ENCODE measurements around the gene ZNF581. TPM values are rescaled to one million over a fixed set of nuclear protein-coding genes. Genes with fewer than 3 reads are reported as not detected.

ZNF581 gene
- total RNA-seq, 2 donors from 2014 or later = 47.2 to 48.7 TPM

- H3K4me3 ChIP-seq (ENCODE audit: low read length) = peak overlapping the region; percentile 87
- no peak for TF ChIP-seq CTCF (conservative IDR thresholded peaks at IDR 0.05)
These were observed 39.7 kb upstream of the ZNF581 start for GRCh38 chr19:55603581-55604292.

GRCh38 chr19:55605207-55605636 lies 38.2 kb upstream of the ZNF581 start:
- peak overlapping the region; percentile 96 for H3K27ac Mint-ChIP-seq
- H3K4me1 Mint-ChIP-seq = peaks cover 14% of the 10 kb centered on the region
- Histone ChIP-seq H3K4me1 (ENCODE audit: control insufficient read depth, insufficient read depth, low read length) (peaks cover 4% of the 10 kb centered on the region), H3K27me3 (ENCODE audit: control insufficient read depth, insufficient read depth, low read length, poor library complexity, severe bottlenecking) (no peaks in the 10 kb centered on the region), H3K36me3 (ENCODE audit: control insufficient read depth, insufficient read depth, low read length) (peaks cover 21% of the 10 kb centered on the region), H3K9ac (ENCODE audit: extremely low read depth, low read length, poor library complexity, severe bottlenecking) (no peak overlapping the region), H3K4me3 (ENCODE audit: low read length) (peak overlapping the region; percentile 92), H3K9me3 (ENCODE audit: control insufficient read depth, low read length) (no peaks in the 10 kb centered on the region), H3K27ac (ENCODE audit: low read depth, low read length) (peak overlapping the region; percentile 96)
- peak overlapping the region; percentile 91 for H3K4me3 Mint-ChIP-seq
- peaks cover 30% of the 10 kb centered on the region for H3K36me3 Mint-ChIP-seq (ENCODE audit: low read depth)
- WGBS, 2 experiments (ENCODE audit: insufficient coverage in 1 of 2, insufficient read length in 1 of 2) = 0 to 1% methylated on average over 14 to 43 of the region's 43 CpGs
- H3K27me3 Mint-ChIP-seq (ENCODE audit: insufficient read depth) = no peaks in the 10 kb centered on the region
- no peak for TF ChIP-seq CTCF (conservative IDR thresholded peaks at IDR 0.05)
- peak; percentile 99 for DNase-seq
- no peaks in the 10 kb centered on the region for H3K9me3 Mint-ChIP-seq

More at GRCh38 chr19:55603581-55604292, 39.7 kb upstream of the ZNF581 start:
- H3K4me1 Mint-ChIP-seq = peaks cover 15% of the 10 kb centered on the region
- H3K4me1 ChIP-seq (ENCODE audit: control insufficient read depth, insufficient read depth, low read length) = peaks cover 4% of the 10 kb centered on the region
- H3K27ac Mint-ChIP-seq = peak overlapping the region; percentile 42
- no peaks in the 10 kb centered on the region for H3K27me3 Mint-ChIP-seq (ENCODE audit: insufficient read depth)
- peak; percentile 81 for DNase-seq
- no peak overlapping the region for H3K27ac ChIP-seq (ENCODE audit: low read depth, low read length)
- peak overlapping the region; percentile 91 for H3K4me3 Mint-ChIP-seq
- no peak overlapping the region for H3K9ac ChIP-seq (ENCODE audit: extremely low read depth, low read length, poor library complexity, severe bottlenecking)
- H3K27me3 ChIP-seq (ENCODE audit: control insufficient read depth, insufficient read depth, low read length, poor library complexity, severe bottlenecking) = no peaks in the 10 kb centered on the region
- peaks cover 22% of the 10 kb centered on the region for H3K36me3 Mint-ChIP-seq (ENCODE audit: low read depth)
- WGBS, 2 experiments (ENCODE audit: insufficient coverage in 1 of 2, insufficient read length in 1 of 2) = 89 to 94% methylated on average over 18 to 22 of the region's 22 CpGs
- peaks cover 6% of the 10 kb centered on the region for H3K36me3 ChIP-seq (ENCODE audit: control insufficient read depth, insufficient read depth, low read length)
- H3K9me3 Mint-ChIP-seq = peaks cover 2% of the 10 kb centered on the region
- H3K9me3 ChIP-seq (ENCODE audit: control insufficient read depth, low read length) = no peaks in the 10 kb centered on the region

- peak within 1 kb of the TSS; percentile 91 for H3K4me3 Mint-ChIP-seq
- H3K9me3 Mint-ChIP-seq = no peaks in the 10 kb centered on the region
- H3K27me3 ChIP-seq (ENCODE audit: control insufficient read depth, insufficient read depth, low read length, poor library complexity, severe bottlenecking) = no peaks in the 10 kb centered on the region
- peaks cover 35% of the 10 kb centered on the region for H3K36me3 Mint-ChIP-seq (ENCODE audit: low read depth)
- H3K4me1 Mint-ChIP-seq = peaks cover 14% of the 10 kb centered on the region
- H3K4me3 ChIP-seq (ENCODE audit: low read length) = peak within 1 kb of the TSS; percentile 92
- peak within 1 kb of the TSS; percentile 66 for H3K9ac ChIP-seq (ENCODE audit: extremely low read depth, low read length, poor library complexity, severe bottlenecking)
- H3K27ac Mint-ChIP-seq = peak within 1 kb of the TSS; percentile 96
- peaks cover 21% of the 10 kb centered on the region for H3K36me3 ChIP-seq (ENCODE audit: control insufficient read depth, insufficient read depth, low read length)
- peak; percentile 88 for TF ChIP-seq CTCF (conservative IDR thresholded peaks at IDR 0.05)
- no peaks in the 10 kb centered on the region for H3K27me3 Mint-ChIP-seq (ENCODE audit: insufficient read depth)
- no peaks in the 10 kb centered on the region for H3K9me3 ChIP-seq (ENCODE audit: control insufficient read depth, low read length)
- WGBS, 2 experiments (ENCODE audit: insufficient coverage in 1 of 2, insufficient read length in 1 of 2) = 1 to 2% methylated on average over 23 to 40 of the region's 44 CpGs
- DNase-seq = peak; percentile 92
- H3K27ac ChIP-seq (ENCODE audit: low read depth, low read length) = peak within 1 kb of the TSS; percentile 96
- H3K4me1 ChIP-seq (ENCODE audit: control insufficient read depth, insufficient read depth, low read length) = peaks cover 4% of the 10 kb centered on the region
These were observed 37.6 kb upstream of the ZNF581 start, which contains the start of gene ZNF865 for GRCh38 chr19:55605637-55606470. Gene ZNF865 (plus strand): TSS chr19:55605647. CDS start chr19:55613619, 7,972 bp downstream.

Data from endodermal cell (in vitro differentiated cells).